Activated CD4-positive, alpha-beta T cell treated with anti-CD3 and anti-CD28 coated beads, Interleukin-2, amount 50 U/mL, for 48 hours (primary cell): Measurements from ENCODE around the gene SRP54.
"Not testable (repeated sequence)": the region's sequence is repeated elsewhere in the genome, so short reads cannot be mapped to it uniquely, and the experiment has no call there.

Source experiments
- DNase-seq, 2 experiments: peaks; one replicate each; pipeline ENCODE4 v3.0.0-alpha.2; 2020

The SRP54 gene

GRCh38 chr14:35050652-35051051 lies 67.9 kb downstream of the SRP54 start:
- DNase-seq = no peak

GRCh38 chr14:35051796-35052195 lies 69.0 kb downstream of the SRP54 start:
- DNase-seq = no peak

- DNase-seq = no peak
Measured at GRCh38 chr14:35052637-35053036, 69.8 kb downstream of the SRP54 start.

GRCh38 chr14:35061113-35061791 lies 78.5 kb downstream of the SRP54 start:
- DNase-seq = not testable (repeated sequence)

GRCh38 chr14:35065731-35066130 lies 82.9 kb downstream of the SRP54 start:
- DNase-seq = not testable (repeated sequence)

GRCh38 chr14:35068238-35069012 lies 85.6 kb downstream of the SRP54 start:
- no peak for DNase-seq

- DNase-seq = no peak
Measured at GRCh38 chr14:35072226-35072625, 89.4 kb downstream of the SRP54 start.

- DNase-seq = no peak
Measured at GRCh38 chr14:35073486-35073885, 90.7 kb downstream of the SRP54 start.

- DNase-seq = no peak
Measured at GRCh38 chr14:35078082-35078481, 95.3 kb downstream of the SRP54 start.
